Anterior cingulate cortex (tissue), 58 donors: Measurements from ENCODE around the gene GABRR3.

ENCODE experiments used
- DNase-seq, 58 donors: peaks; one replicate each; lab custom pipeline; 2025; lab: John Stamatoyannopoulos, UW

The GABRR3 gene

DNA sequence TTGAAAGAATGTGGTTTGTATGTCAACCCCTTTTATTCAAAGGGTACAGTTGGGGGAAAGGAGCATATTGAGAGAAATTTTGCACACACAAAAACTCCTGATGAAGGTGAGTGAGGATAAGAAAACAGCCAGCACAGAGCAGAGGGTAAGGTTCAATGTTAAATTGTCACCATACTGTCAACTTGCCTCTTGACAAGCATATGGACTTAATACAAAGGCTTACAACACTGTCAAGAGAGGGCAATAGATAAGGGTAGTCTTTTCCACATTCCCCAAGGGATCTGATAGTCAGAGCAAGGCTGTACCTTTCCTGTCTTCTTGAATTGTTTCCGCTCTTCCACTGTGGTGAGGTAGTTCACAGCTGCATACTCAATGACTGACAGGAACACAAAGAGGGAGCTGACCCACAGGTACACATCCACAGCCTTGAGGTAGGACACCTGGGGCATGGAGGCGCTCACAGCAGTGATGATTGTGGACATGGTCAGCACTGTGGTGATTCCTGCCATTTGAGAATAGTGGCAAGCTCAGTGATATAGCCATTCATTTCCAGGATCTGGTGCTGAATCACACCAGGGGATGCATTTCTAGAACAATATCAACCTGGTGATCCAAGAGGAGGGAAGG, 42.5 kb downstream of the GABRR3 start:
- no peak for DNase-seq

DNA sequence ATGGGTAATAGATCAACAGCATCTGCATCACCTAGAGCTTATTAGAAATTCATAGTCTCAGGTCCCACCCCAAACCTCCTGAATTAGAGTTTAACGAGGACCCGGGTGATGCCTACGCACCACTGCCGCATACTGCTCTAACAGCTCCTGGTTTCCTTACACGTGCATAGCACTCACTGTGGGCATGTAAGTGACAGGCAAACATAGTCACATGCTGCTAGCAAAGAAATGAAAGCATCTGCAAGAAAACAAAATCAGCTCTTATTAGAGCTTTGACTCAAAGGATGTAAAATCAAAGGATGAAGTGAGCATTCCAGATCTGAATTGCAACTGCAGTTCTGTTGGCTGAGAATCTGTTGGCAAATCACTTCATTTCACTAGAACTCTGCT, 43.8 kb downstream of the GABRR3 start:
- peak in 1 of 58 donors; percentile 8 for DNase-seq

DNA sequence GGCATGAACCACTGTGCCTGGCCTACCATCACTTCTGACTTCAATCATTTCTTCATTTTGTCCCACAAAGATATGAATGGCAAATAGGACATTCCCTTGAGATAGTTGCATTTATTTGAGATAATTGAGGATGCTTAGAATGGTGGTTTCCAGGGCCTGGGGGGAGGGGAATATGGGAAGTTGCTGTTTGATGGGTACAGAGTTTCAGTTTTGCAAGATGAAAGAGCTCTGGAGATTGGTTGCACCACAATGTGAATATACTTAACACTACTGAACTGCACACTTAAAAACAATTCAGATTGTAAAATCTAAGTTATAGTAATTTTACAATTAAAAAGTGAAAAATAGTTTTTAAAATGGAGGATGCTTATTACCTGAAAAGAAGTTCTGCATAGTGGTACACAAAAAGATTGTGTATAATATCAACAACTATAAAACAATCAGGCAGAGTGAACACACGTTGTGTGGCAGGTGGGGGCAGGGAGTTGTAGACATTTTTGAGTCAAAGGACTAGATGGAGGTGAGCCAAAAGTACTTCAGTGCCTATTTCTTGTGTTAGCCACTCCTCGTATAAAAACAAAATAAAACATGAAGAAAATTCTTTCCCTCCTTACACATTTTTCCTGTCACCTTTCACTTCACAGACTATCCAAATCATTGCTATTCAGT, 44.4 kb downstream of the GABRR3 start:
- no peak for DNase-seq

DNA sequence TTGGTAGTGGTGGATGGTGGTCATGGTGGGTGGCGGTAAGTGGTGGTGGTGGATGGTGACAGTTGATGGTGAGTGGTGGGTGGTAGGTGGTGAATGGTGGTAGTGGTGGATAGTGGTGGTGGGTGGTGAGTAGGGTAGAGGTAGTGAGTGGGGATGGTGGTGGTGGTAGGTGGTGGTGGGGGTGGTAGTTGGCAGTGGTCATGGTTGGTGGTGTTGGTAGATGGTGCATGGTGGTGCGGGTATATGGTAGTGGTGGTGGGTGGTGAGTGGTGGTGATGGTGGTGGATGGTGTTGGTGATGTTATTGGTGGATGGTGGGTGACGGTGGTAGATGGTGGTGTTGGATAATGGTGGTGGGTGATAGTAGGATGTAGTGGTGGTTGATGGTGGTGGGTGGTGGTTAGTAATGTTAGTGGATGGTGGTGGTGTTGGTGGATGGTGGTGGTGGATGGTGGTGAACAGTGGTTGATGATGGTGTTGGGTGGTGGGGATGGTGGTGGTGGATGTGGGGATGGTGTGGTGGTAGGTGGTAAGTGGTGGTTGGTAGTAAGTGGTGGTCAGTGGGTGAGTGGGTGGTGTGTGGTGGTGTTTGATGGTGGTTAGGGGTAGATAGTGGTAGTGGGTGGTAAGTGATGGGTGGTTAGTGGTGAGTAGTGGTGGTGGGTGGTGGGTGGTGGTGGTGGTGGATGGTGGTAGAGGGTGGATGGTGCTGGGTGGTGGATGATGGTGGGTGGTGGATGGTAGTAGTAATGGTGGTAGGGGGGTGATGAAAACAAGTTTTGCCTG, 46.1 kb downstream of the GABRR3 start:
- no peak for DNase-seq

DNA sequence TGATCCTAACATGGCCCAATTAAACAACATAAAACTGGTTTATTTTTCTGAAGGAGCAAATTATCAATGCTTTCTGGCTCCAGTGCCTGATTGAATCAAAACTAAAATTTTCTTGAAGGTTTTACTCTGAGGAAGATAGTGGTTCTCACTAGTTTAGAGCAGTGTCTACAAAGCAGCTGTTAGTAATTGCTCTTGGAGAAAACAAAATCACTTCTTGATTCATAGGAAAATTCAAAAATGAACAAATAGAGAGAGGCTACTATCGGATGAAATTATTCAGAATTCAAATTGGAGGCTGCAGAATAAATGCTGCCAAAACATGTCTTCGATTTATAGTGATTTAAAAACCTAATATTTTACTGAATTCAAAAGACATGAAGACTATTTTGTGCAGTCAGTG, 47.8 kb downstream of the GABRR3 start:
- no peak for DNase-seq

DNA sequence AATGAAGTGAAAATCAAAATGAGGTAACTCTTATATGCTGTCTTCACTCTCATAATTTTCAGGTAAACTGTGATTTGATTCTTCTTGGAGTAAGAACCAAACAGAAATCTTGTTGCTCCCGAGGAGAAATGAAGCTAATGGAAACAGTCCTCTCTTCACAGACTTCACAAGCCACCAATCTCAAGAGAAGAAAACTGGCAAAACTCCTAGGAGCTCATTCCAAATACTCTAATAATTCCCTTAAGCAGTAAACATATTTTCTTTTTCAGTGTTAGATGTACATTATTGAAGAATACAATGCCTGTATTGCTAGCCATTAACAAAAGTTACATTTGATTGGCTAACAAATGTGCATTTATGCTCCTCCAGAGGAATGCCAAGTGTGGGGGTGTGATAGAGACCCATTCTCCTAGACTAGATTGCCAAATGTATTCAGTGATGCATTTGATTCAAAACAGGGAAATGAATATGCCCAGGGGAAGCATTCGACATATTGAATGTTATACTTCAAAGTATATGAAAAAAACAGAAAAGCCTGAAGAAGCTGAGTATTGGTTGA, 51.1 kb downstream of the GABRR3 start:
- DNase-seq: peak in 1 of 58 donors; percentile 40

DNA sequence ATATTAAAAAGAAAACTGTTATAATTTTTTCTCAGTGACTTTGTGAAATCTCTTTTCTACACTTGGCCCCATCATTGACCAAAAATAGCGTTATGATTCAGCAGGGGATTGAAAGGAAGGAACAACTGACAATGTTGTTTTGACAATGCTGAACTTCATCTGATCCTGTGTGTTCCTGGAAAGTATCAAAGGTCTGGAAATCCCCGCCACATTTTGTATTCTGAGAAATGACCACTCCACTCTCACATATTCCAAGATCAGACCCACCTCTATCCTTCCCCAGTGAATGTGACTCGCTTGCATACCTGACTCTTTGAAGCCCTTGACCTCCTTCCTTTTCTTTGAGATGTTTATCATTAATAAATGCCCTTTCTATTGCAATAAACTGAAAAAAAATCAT, 53.2 kb downstream of the GABRR3 start:
- DNase-seq: no peak

DNA sequence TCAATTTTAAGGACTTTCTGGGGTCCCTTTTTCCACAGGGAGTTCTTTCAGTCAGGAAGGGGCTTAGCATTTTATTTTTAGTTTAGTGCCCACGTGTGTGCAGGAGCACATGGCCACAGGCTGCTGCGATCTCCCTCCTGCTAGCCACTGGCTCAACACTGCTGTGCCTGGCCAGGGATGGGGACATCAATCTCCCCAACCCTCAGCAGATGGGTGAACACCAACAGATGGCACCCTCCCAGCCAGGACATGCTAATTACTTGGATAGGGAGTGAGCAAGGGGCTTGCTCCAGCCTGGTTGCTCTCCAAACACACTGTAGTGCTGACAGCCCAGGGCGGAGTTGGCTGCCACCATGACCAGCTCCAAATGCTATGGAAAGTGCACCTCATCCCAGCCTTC, 55.5 kb downstream of the GABRR3 start:
- no peak for DNase-seq

DNA sequence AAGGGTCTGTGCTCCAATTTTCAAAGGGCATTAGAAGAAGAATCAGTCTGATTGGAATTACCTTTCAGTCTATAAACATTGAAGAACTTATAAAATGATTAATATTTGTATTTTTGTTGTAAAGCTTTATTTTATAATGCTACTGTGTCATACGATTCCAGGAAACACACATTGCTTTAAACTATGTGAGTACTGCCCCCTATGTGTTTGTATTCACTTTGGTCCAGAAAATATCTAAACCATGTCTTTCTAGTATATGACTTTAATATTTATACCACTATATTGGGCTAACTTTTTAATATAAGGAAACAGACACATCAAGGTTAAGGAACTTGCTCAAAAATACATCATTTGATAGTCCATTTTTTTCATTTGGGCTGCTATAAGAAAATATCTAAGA, 59.6 kb downstream of the GABRR3 start:
- DNase-seq: no peak

DNA sequence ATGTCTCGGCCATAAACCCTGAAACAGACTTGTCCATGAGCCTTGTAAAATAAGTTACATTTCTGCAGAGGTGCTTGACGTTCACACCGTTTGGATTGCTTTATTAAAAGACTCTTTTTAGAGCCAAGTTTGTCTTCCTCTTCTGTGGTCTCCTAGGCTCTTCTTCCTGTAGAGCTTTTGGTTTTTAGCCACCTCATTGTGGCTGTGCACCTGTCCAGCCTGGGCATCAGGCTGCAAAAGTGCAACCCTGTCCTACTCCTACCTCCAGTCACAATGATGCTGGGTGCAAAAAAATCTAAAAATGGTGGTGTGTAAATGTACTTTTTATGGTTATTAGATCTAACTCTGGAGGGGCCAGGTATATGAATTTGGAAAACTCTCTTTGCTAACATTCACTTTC, 60.1 kb downstream of the GABRR3 start:
- no peak for DNase-seq

DNA sequence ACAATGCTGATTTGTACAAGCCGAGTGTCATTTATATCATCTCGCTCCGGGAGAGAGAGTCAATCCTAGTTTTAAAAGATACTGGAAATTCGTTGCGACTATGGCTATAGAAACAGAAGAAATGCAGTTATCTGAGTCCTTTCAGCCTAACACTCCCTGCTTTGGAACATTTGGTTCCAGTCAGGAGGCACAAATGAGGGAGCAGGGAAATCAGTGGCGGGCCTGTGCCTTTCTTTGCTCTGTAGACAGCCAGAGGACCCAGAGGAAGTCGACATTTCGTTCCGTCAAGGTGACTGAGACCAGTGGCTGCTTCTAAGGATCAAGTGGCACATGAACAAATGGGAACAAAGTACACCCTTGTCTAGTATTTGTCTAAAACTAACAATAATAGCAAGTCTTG, 62.1 kb downstream of the GABRR3 start:
- DNase-seq: no peak

DNA sequence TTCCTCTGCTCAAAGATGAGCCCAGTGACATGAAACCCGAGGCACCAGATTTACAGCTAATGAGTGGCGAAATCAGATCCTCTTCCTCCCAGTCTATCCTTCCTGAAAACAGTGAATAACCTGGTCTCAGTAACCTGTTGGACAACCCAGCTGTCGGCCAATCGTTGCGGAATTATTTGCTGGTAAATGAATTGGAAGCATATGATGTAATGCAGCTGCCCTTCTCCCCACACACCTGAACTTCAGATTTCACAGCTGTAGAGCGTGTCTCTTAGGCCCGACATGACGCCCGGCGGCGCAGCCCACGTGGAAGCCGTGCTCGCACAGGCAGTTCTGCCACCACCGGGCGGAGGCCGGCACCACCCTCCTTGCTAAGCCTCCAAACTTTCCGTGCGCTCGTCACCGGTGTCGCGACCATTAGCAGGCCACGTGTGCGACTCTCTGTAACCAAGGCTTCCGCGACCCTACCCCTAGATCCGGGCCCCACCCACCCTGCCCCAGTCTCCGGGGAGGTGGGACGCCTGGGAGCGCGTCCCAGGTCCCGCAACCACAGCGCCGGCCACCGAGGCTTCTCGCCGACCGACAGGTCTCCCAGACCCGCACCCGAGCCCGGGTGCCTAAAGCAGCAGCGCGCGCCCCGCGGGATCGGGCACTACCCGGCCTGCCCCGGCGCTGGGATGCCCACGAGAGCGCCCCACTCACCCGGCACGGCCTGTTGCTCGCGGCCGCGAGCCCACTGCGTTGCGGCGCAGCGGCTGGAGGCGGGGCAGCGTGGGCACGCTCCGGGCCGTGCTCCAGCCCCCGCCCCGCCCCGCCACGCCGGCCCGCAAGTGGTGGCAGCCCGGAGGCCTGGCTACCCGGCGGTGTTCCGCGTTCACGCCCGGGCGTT, 63.2 kb downstream of the GABRR3 start, which contains the start of gene RIOX2:
RIOX2 (minus strand) TSS at position 753 of the 889 bp plus-strand sequence. CDS start 4,838 bp downstream, outside the sequence.
- peak in 54 of 58 donors; percentile 32 to 82 (median 64) for DNase-seq

DNA sequence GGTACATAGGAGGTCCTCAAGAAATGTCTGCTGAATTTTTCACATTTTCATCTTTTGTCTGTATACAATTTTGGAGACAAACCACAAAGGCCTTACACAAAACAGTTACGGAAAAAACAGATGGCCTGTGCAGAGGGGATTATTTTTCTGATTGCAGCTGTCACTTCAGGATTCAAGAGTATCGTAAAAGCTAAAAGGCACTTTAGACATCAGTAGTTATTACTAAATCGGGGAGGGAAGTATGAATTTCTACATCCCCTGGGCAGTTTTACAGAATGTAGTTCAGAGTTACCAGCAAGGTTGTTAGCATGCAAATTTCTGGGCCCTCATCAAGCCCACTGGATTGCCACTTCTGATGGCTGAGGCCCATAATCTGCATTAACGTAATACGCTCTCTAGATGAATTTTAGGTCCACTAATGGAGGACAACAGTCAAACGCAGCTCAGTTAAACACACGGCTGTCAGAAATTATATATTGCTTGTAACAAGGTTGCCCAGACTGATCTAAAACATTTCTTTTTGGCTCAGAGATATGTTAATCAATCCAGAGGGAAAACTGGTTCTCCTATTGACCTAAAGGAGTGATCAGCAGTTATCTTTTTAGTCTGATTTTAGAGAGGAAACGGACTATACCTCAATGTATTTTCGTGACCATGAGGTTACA, 64.0 kb downstream of the GABRR3 start:
- DNase-seq: no peak

DNA sequence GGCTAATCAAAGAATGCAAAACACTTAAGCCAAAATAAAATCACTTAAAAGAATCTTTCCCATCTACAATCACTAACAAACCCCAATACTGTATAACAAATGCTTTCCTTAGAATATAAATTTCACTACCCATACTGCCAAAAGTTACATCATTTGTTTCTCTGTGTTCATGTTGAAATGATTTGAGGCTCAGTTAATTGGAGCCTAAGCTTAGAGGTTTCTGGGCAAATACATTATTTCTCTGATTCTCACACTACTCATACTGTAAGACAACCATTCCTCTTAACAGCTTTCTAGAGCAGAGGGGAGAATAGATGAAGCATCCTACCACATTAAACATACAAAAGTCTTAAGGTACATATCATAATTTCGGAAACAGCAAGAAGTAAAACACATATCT, 65.0 kb downstream of the GABRR3 start:
- no peak for DNase-seq

DNA sequence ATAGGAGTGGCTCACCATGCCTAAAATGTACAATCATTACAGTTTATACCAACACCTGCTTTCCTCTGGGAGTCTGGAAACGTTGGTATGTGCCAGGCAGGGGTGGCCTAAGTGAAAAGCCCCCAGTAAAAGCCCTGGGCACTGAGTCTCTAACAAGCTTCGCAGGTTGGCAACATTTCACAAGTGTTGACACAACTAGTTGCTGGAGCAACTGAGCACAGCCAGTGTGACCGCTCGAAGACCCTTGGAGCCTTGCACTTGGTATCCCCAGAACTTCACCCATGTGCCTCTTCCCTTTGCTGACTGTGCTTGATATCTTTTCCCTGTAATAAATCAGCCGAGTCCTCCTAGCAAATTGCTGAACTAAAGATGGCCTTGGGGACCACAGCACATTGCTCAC, 65.6 kb downstream of the GABRR3 start:
- no peak for DNase-seq

DNA sequence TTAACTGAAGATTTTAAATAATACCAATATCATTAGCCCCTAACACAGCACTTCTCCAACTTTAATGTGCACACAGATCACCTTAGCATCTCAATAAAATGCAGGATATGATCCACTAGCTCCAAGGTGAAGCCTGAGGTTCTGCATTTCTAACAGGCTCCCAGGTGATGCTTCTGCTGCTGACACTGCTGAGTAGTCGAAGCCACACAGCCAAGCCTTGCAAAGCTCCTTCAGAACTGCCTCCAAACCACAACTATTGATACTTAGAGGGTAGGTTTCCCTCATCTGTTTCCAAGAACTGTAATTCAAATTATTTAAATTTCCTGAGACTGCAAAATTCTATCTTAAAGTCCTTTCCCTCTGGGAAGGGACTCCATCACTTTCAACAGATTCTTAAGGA, 66.7 kb downstream of the GABRR3 start:
- DNase-seq: no peak

DNA sequence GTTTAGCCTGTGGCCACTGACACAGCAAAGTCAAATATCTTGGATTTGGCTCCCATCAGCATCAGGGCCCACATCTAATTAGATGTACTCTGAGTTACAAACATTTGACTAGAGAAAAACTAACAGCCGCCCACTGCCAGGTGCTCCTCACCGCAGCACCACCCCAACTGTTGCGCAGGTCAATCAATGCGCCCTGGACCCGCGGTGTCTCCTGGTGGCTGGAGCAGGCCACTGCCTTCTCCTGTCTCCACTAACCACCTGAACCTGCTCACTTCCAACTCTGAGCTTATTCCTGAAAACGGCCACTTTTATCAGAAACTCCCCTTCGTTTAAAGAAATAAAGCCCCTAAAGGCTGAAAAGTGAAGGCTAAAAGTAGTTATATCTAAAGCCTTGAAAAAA, 67.1 kb downstream of the GABRR3 start:
- DNase-seq: no peak

DNA sequence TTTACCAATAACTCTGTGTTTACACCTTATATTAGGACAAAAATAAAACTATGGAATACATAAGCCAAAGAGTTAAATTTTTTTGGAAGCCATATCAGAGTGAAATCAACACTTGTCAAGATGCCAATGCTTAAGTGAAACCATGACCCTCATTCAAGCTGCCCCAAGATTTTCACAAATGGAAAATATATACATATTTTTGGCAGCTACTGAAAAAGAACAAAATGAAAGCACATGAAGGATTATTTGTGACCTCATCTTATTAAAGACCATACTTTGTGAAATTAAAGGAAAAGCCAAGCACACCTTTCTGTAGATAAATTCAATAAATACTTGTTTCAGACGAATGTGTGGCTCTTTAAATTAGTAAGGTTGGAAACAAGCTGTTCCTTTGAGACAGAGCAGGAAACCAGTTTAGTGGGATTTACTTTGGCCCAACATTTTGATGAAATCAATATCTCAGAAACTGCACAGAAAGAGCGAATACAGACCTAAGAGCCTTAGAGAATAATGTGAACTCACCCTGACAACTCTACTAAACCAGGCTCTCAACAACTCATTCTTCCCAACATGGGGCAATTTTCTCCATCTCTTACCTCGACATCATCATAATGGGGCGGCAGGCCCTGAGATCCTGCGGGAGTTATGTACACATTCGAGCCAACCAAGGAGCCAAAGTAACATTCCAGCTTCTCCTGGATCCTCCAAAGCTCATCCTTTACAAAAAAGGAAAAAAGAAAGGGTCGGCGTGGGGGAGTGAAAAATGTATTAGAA, 73.9 kb downstream of the GABRR3 start:
- no peak for DNase-seq

DNA sequence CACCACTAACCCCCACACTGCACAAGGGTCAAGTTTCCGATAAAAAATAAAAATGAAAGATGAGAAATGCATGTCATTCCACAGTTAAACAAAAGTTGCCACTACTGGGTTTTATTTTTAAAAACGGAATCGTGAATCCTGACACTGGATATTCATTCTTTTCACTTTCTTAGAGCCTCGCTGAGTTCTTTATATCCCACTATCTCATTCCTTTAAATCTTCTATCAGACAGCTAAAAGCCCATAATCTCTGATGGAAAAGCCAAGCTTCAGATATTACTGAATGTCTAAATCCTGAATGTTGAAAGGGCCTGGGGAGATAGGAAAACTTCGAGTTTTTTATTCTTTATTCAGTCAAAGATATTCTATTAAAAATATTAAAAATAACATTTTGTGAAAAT, 74.6 kb downstream of the GABRR3 start:
- DNase-seq: no peak
